Natural killer cell treated with Interleukin-12 subunit alpha and Interleukin-12 subunit beta and Interleukin-15 and Interleukin-18, amount 100 ng/mL, for 72 hours (primary cell): ENCODE measurements around the gene GDPD2. TPM values are rescaled to one million over a fixed set of nuclear protein-coding genes. Genes with fewer than 3 reads are reported as not detected.

Experiments used
- ATAC-seq, 2 donors: fragments of 150-1000 bp; cut with Tn5 transposase in 1 of 2; sonication (Bioruptor Pico), chemical (Tn5 transposase) in 1 of 2; 2 replicates each; pipeline ENCODE4 v1.10.0; 2021
- DNase-seq: peaks from one replicate; pipeline ENCODE4 v3.0.0; 2022; ENCODE audit warnings: low spot score
- H3K27ac Mint-ChIP-seq, 2 donors: 1 replicate in 1 of 2; 2 replicates in 1 of 2; pipeline ENCODE4 v1.8.0; 2022; ENCODE audit warnings: mixed read lengths in 2 of 2, mild to moderate bottlenecking in 1 of 2, moderate library complexity in 1 of 2
- H3K27me3 Mint-ChIP-seq, 2 donors: 1 replicate in 1 of 2; 2 replicates in 1 of 2; pipeline ENCODE4 v1.8.0; 2022; ENCODE audit warnings: mixed read lengths in 2 of 2
- H3K36me3 Mint-ChIP-seq: one replicate; pipeline ENCODE4 v1.8.0; 2022; ENCODE audit warnings: mixed read lengths
- H3K4me1 Mint-ChIP-seq, 2 donors: 1 replicate in 1 of 2; 2 replicates in 1 of 2; pipeline ENCODE4 v1.8.0; 2022; ENCODE audit warnings: low read depth in 2 of 2, mixed read lengths in 2 of 2, mild to moderate bottlenecking in 1 of 2
- H3K4me3 Mint-ChIP-seq: one replicate; pipeline ENCODE4 v1.8.0; 2022; ENCODE audit warnings: mixed read lengths
- H3K9me3 Mint-ChIP-seq: 2 replicates; pipeline ENCODE4 v1.8.0; 2022; ENCODE audit warnings: mixed read lengths
- total RNA-seq, 2 donors: library from RNA; stranded (reverse); gene quantifications; one replicate each; pipeline ENCODE4 v1.2.3, GENCODE V29; 2022

The GDPD2 gene
- total RNA-seq, 2 donors from 2014 or later: 0.17 to 0.81 TPM

- no peaks in the 10 kb centered on the region for H3K27me3 Mint-ChIP-seq
- DNase-seq: no peak
- no peaks in the 10 kb centered on the region for H3K36me3 Mint-ChIP-seq
- H3K4me1 Mint-ChIP-seq: peaks cover 10 to 20% of the 10 kb centered on the region in 2 donors
- H3K9me3 Mint-ChIP-seq: no peaks in the 10 kb centered on the region
- H3K4me3 Mint-ChIP-seq: peak overlapping the region; percentile 20
- ATAC-seq: no peak
- H3K27ac Mint-ChIP-seq: no peak overlapping the region
Measured at GRCh38 chrX:70470850-70471289, 47.8 kb downstream of the GDPD2 start.

- H3K27ac Mint-ChIP-seq: no peak overlapping the region
- H3K9me3 Mint-ChIP-seq: no peaks in the 10 kb centered on the region
- H3K36me3 Mint-ChIP-seq: no peaks in the 10 kb centered on the region
- H3K4me3 Mint-ChIP-seq: no peak overlapping the region
- H3K27me3 Mint-ChIP-seq: no peaks in the 10 kb centered on the region
- H3K4me1 Mint-ChIP-seq: peaks cover 9 to 13% of the 10 kb centered on the region in 2 donors
- DNase-seq (no peak), ATAC-seq (no peak)
Measured at GRCh38 chrX:70476166-70476933, 53.2 kb downstream of the GDPD2 start.

- H3K27ac Mint-ChIP-seq: no peak overlapping the region
- peaks cover 7 to 13% of the 10 kb centered on the region in 2 donors for H3K4me1 Mint-ChIP-seq
- DNase-seq (no peak), ATAC-seq (no peak)
- H3K36me3 Mint-ChIP-seq: no peaks in the 10 kb centered on the region
- H3K4me3 Mint-ChIP-seq: no peak overlapping the region
- peaks cover 0 to 3% of the 10 kb centered on the region in 2 donors for H3K27me3 Mint-ChIP-seq
- H3K9me3 Mint-ChIP-seq: no peaks in the 10 kb centered on the region
Measured at GRCh38 chrX:70476934-70477733, 54.0 kb downstream of the GDPD2 start.

GRCh38 chrX:70477734-70478075, 54.6 kb downstream of the GDPD2 start:
- no peaks in the 10 kb centered on the region for H3K36me3 Mint-ChIP-seq
- ATAC-seq (no peak), DNase-seq (no peak)
- no peak overlapping the region for H3K27ac Mint-ChIP-seq
- H3K4me1 Mint-ChIP-seq: peaks cover 7 to 13% of the 10 kb centered on the region in 2 donors
- peaks cover 0 to 3% of the 10 kb centered on the region in 2 donors for H3K27me3 Mint-ChIP-seq
- H3K4me3 Mint-ChIP-seq: no peak overlapping the region
- H3K9me3 Mint-ChIP-seq: no peaks in the 10 kb centered on the region

- Mint-ChIP-seq H3K36me3 (no peaks in the 10 kb centered on the region), H3K9me3 (no peaks in the 10 kb centered on the region), H3K4me1 (peaks cover 7 to 13% of the 10 kb centered on the region in 2 donors), H3K4me3 (no peak overlapping the region), H3K27ac (no peak overlapping the region), H3K27me3 (peaks cover 0 to 3% of the 10 kb centered on the region in 2 donors)
- no peak for DNase-seq
- no peak for ATAC-seq
Measured at GRCh38 chrX:70478526-70479245, 55.6 kb downstream of the GDPD2 start.

GRCh38 chrX:70479247-70479921, 56.3 kb downstream of the GDPD2 start:
- no peak for ATAC-seq
- Mint-ChIP-seq H3K36me3 (no peaks in the 10 kb centered on the region), H3K4me1 (peaks cover 7% of the 10 kb centered on the region in 2 donors), H3K27me3 (peaks cover 0 to 3% of the 10 kb centered on the region in 2 donors), H3K9me3 (no peaks in the 10 kb centered on the region), H3K27ac (no peak overlapping the region), H3K4me3 (no peak overlapping the region)
- no peak for DNase-seq

GRCh38 chrX:70479922-70480659, 57.0 kb downstream of the GDPD2 start:
- Mint-ChIP-seq H3K27ac (no peak overlapping the region), H3K36me3 (no peaks in the 10 kb centered on the region), H3K27me3 (peaks cover 0 to 3% of the 10 kb centered on the region in 2 donors), H3K9me3 (no peaks in the 10 kb centered on the region), H3K4me3 (no peak overlapping the region), H3K4me1 (peaks cover 6 to 7% of the 10 kb centered on the region in 2 donors)
- no peak for ATAC-seq
- no peak for DNase-seq

- Mint-ChIP-seq H3K4me1 (peaks cover 6 to 7% of the 10 kb centered on the region in 2 donors), H3K27me3 (peaks cover 0 to 3% of the 10 kb centered on the region in 2 donors), H3K9me3 (no peaks in the 10 kb centered on the region), H3K36me3 (no peaks in the 10 kb centered on the region), H3K27ac (no peak overlapping the region), H3K4me3 (no peak overlapping the region)
- DNase-seq (no peak), ATAC-seq (no peak)
Measured at GRCh38 chrX:70480660-70481018, 57.5 kb downstream of the GDPD2 start.

GRCh38 chrX:70481471-70482270, 58.6 kb downstream of the GDPD2 start:
- Mint-ChIP-seq H3K4me3 (no peak overlapping the region), H3K9me3 (no peaks in the 10 kb centered on the region), H3K36me3 (no peaks in the 10 kb centered on the region), H3K27me3 (peaks cover 0 to 3% of the 10 kb centered on the region in 2 donors), H3K4me1 (peaks cover 6 to 7% of the 10 kb centered on the region in 2 donors), H3K27ac (no peak overlapping the region)
- ATAC-seq (no peak), DNase-seq (no peak)

GRCh38 chrX:70482300-70482699, 59.2 kb downstream of the GDPD2 start:
- Mint-ChIP-seq H3K27ac (no peak overlapping the region), H3K4me1 (peaks cover 5 to 6% of the 10 kb centered on the region in 2 donors), H3K9me3 (no peaks in the 10 kb centered on the region), H3K36me3 (no peaks in the 10 kb centered on the region), H3K4me3 (no peak overlapping the region), H3K27me3 (peaks cover 0 to 3% of the 10 kb centered on the region in 2 donors)
- ATAC-seq (no peak), DNase-seq (no peak)
